Neural progenitor cell (in vitro differentiated cells): ENCODE data around the gene SYNE3.

Source experiments
- CTCF ChIP-seq: fragments of 200-600 bp; sonication (generic); IDR thresholded peaks from 2 replicates; pipeline ENCODE4 v1.5.1; 2017; ENCODE audit warnings: antibody characterized with exemption, mild to moderate bottlenecking
- EZH2 ChIP-seq: fragments of 200-600 bp; sonication (generic); IDR thresholded peaks from 2 replicates; pipeline ENCODE4 v1.6.1; 2017; ENCODE audit warnings: antibody characterized with exemption, mild to moderate bottlenecking, moderate library complexity
- EZH2phosphoT487 ChIP-seq: fragments of 200-600 bp; sonication (generic); IDR thresholded peaks from 2 replicates; pipeline ENCODE4 v1.6.1; 2017; ENCODE audit warnings: antibody characterized with exemption

- TF ChIP-seq CTCF (no peak), EZH2 (no peak), EZH2phosphoT487 (no peak)
These were observed 40.8 kb upstream of the SYNE3 start for GRCh38 chr14:95557291-95557690.
